Measurements from ENCODE around the gene CCDC88B. TPM values are rescaled to one million over a fixed set of nuclear protein-coding genes. Genes with fewer than 3 reads are reported as not detected.

Gene CCDC88B
- total RNA-seq, 1 experiment from 2014 or later, result 11.2 TPM

GRCh38 chr11:64342869-64343745, 3.1 kb downstream of the CCDC88B start:
- H3K36me3 Mint-ChIP-seq (ENCODE audit: insufficient read depth in 1 of 3, low read depth in 3 of 3), result 0 out of 7 replicates have a peak, but pooled peaks cover 0 to 2% (median 0%) of the 10 kb centered on the region in 3 experiments
- Histone ChIP-seq H4K8ac (replicated peaks; ENCODE audit: insufficient read length, low read depth, low read length) (no peak overlapping the region), H3T11ph (ENCODE audit: low read length) (no peak overlapping the region), H3K27ac (ENCODE audit: insufficient read length, low read depth, low read length) (no peak overlapping the region), H4K91ac (ENCODE audit: insufficient read length, low read depth, low read length) (no peak overlapping the region), H2BK5ac (ENCODE audit: insufficient read length, low read length) (no peak overlapping the region), H3K23ac (ENCODE audit: insufficient read length, low read depth, low read length) (no peak overlapping the region), H2BK20ac (ENCODE audit: low read depth, low read length, poor library complexity, severe bottlenecking) (no peak overlapping the region), H3K9me3 (ENCODE audit: control insufficient read depth, low read depth, low read length) (no peaks in the 10 kb centered on the region), H3K14ac (ENCODE audit: insufficient read depth, low read length) (no peak overlapping the region), H4K20me1 (ENCODE audit: control insufficient read depth, insufficient read depth, insufficient read length) (peaks cover 3% of the 10 kb centered on the region), H4K5ac (ENCODE audit: insufficient read length, low read depth, low read length) (no peak overlapping the region), H3K56ac (ENCODE audit: insufficient read length, low read depth, low read length) (no peak overlapping the region), H2BK12ac (ENCODE audit: insufficient read length, low read depth, low read length) (no peak overlapping the region), H2AFZ (ENCODE audit: low read length) (no peak overlapping the region), H3K23me2 (ENCODE audit: insufficient read length, low read depth, low read length, poor library complexity, severe bottlenecking) (peaks cover 17% of the 10 kb centered on the region), H3K4ac (ENCODE audit: low read depth, low read length) (no peak overlapping the region), H2AK5ac (ENCODE audit: insufficient read length, low read length) (no peak overlapping the region), H3K4me1 (ENCODE audit: insufficient read depth, low read length) (no peaks in the 10 kb centered on the region; the same call in 1 of the 2 replicates), H3K4me2 (ENCODE audit: insufficient read depth, insufficient read length, low read length) (peak overlapping the region; percentile 49), H3K18ac (ENCODE audit: insufficient read length, low read depth, low read length) (no peak overlapping the region), H3K9ac (ENCODE audit: extremely low read depth, insufficient read length, low read length) (no peak overlapping the region), H2BK15ac (ENCODE audit: low read depth, low read length) (no peak overlapping the region), H2BK120ac (ENCODE audit: low read depth, low read length, poor library complexity, severe bottlenecking) (no peak overlapping the region), H3K79me2 (ENCODE audit: insufficient read depth, low read length) (no peaks in the 10 kb centered on the region), H3K79me1 (ENCODE audit: insufficient read depth, low read depth, low read length, poor library complexity, severe bottlenecking) (no peaks in the 10 kb centered on the region), H3K27me3 (ENCODE audit: insufficient read depth, low read length) (no peaks in the 10 kb centered on the region)
- H3K4me1 Mint-ChIP-seq, result peaks cover 7 to 33% of the 10 kb centered on the region in 2 experiments
- WGBS (ENCODE audit: extremely low coverage, insufficient read length, low lambda C conversion rate), result no CpG with 5 or more reads among the region's 29 CpGs
- peak overlapping the region; percentile 49 to 84 for H3K4me3 Mint-ChIP-seq
- no peaks in the 10 kb centered on the region for H3K9me3 Mint-ChIP-seq
- DNase-seq, result peak; percentile 64
- H3K27ac Mint-ChIP-seq, result no peak overlapping the region; a peak in 1 of 7 replicates
- peaks cover 18% of the 10 kb centered on the region for H3K27me3 Mint-ChIP-seq (ENCODE audit: low read depth)
- TF ChIP-seq, protein P1, sequence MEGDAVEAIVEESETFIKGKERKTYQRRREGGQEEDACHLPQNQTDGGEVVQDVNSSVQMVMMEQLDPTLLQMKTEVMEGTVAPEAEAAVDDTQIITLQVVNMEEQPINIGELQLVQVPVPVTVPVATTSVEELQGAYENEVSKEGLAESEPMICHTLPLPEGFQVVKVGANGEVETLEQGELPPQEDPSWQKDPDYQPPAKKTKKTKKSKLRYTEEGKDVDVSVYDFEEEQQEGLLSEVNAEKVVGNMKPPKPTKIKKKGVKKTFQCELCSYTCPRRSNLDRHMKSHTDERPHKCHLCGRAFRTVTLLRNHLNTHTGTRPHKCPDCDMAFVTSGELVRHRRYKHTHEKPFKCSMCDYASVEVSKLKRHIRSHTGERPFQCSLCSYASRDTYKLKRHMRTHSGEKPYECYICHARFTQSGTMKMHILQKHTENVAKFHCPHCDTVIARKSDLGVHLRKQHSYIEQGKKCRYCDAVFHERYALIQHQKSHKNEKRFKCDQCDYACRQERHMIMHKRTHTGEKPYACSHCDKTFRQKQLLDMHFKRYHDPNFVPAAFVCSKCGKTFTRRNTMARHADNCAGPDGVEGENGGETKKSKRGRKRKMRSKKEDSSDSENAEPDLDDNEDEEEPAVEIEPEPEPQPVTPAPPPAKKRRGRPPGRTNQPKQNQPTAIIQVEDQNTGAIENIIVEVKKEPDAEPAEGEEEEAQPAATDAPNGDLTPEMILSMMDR (conservative IDR thresholded peaks at IDR 0.05), result no peak

Data from H9 (cell line).